K562 (cell line): Measurements from ENCODE around the gene GLIPR1. TPM values are rescaled to one million over a fixed set of nuclear protein-coding genes. Genes with fewer than 3 reads are reported as not detected.
A peak's percentile ranks its signal among the peaks of the same experiment; 100 is the strongest.

Experiments
- AFF1 ChIP-seq, 2 experiments: fragments of 450-650 bp; IDR thresholded peaks; 2 replicates each; pipeline ENCODE4 v1.6.1; 2018; ENCODE audit warnings: mild to moderate bottlenecking in 2 of 2, low read depth in 1 of 2; ENCODE audit not compliant: partially characterized antibody in 2 of 2
- BHLHE40 ChIP-seq: IDR thresholded peaks from 2 replicates; pipeline ENCODE4 v1.6.1; 2011; ENCODE audit warnings: low read length, improper control_type of control experiment
- IRF2 ChIP-seq: sonication (generic); formaldehyde crosslinking; IDR thresholded peaks from 2 replicates; pipeline ENCODE4 v1.8.1; 2022; ENCODE audit warnings: mild to moderate bottlenecking, missing genetic modification reagents
- KAT7 ChIP-seq: sonication (generic); formaldehyde crosslinking; IDR thresholded peaks from 2 replicates; pipeline ENCODE4 v1.8.0; 2022; ENCODE audit warnings: missing genetic modification reagents, mild to moderate bottlenecking, borderline replicate concordance
- MXI1 ChIP-seq: IDR thresholded peaks from 2 replicates; pipeline ENCODE4 v1.6.1; 2011; ENCODE audit warnings: low read depth, mild to moderate bottlenecking, improper control_type of control experiment, low read length
- NEUROD1 ChIP-seq: fragments of 150-350 bp; IDR thresholded peaks from 2 replicates; pipeline ENCODE4 v1.6.1; 2014; ENCODE audit warnings: borderline replicate concordance, low read length, low read depth; ENCODE audit not compliant: partially characterized antibody
- NFIC ChIP-seq: fragments of 450-650 bp; IDR thresholded peaks from 2 replicates; pipeline ENCODE4 v1.6.1; 2017; ENCODE audit warnings: mild to moderate bottlenecking, inconsistent platforms
- POLR2H ChIP-seq: IDR thresholded peaks from 2 replicates; pipeline ENCODE4 v1.6.1; 2016; ENCODE audit warnings: missing genetic modification characterization, low read depth, mild to moderate bottlenecking, control low read depth, missing compliant biosample characterization, moderate library complexity
- RFX7 ChIP-seq: fragments of 250-450 bp; sonication (Bioruptor Pico); IDR thresholded peaks from 2 replicates; pipeline ENCODE4 v1.5.1; 2021; ENCODE audit warnings: mild to moderate bottlenecking
- RREB1 ChIP-seq: fragments of 250-450 bp; sonication (Bioruptor Pico); IDR thresholded peaks from 2 replicates; pipeline ENCODE4 v1.4.0; 2020
- SAP30 ChIP-seq: fragments of 200-600 bp; sonication (generic); IDR thresholded peaks from 2 replicates; pipeline ENCODE4 v1.6.1; 2012; ENCODE audit warnings: borderline replicate concordance, low read depth, mild to moderate bottlenecking, moderate library complexity, low read length, control low read depth, inconsistent platforms; ENCODE audit not compliant: insufficient read depth, poor library complexity, severe bottlenecking
- TRIM28 ChIP-seq: fragments of 450-650 bp; IDR thresholded peaks from 2 replicates; pipeline ENCODE4 v1.6.1; 2017
- ZNF143 ChIP-seq: sonication (generic); formaldehyde crosslinking; IDR thresholded peaks from 2 replicates; pipeline ENCODE4 v1.9.0; 2022; ENCODE audit warnings: mild to moderate bottlenecking, missing genetic modification reagents
- polyA plus RNA-seq, 8 experiments: library from polyadenylated mRNA; depleted of rRNA in 4 of 8; stranded (reverse) in 5 of 8; unstranded in 3 of 8; fragments of >200 nt; fragmentation: Nextera tagmentation in 2 of 8; fragmentation: Illumina TruSeq in 1 of 8; extraction: Ambion mirVana in 2 of 8; extraction: Trizol in 1 of 8; gene quantifications; 2 replicates each; pipeline versions ENCODE4 v1.2.1 to v1.2.3, GENCODE V29; 2011 to 2014; ENCODE audit warnings: inconsistent platforms in 1 of 8, missing spikeins in 1 of 8
- total RNA-seq, 7 experiments: library from RNA; depleted of rRNA in 6 of 7; stranded (reverse); fragments of >200 nt in 6 of 7; fragmentation: Illumina TruSeq in 2 of 7; extraction: Trizol in 2 of 7; gene quantifications; 2 replicates each; pipeline versions ENCODE4 v1.2.1 to v1.2.3, GENCODE V29; 2011 to 2021; ENCODE audit warnings: low replicate concordance in 1 of 7

Gene GLIPR1
- total and polyA plus RNA-seq, 9 of the 15 experiments (the other 6 are each of a cell fraction or from before 2014, with no cell fraction given), result 0.26 to 2.1 (median 1.2) TPM

- peak; percentile 61; the same call in 1 of the 2 replicates for TF ChIP-seq KAT7
- peak in 1 of 2 experiments; percentile 95 for TF ChIP-seq AFF1 (IDR thresholded peaks at IDR 0.05; ENCODE audit: low read depth in 1 of 2, partially characterized antibody in 2 of 2)
- no peak for TF ChIP-seq IRF2 (CRISPR knock-in tag)
- TF ChIP-seq NEUROD1, result peak; percentile 79
- peak; percentile 35; the same call in 1 of the 2 replicates for TF ChIP-seq BHLHE40
- peak; percentile 84 for TF ChIP-seq ZNF143
- TF ChIP-seq RREB1 (CRISPR knock-in tag), result no peak
- TF ChIP-seq POLR2H (tag), result peak; percentile 84
- TF ChIP-seq TRIM28, result 0 out of 2 replicates have a peak, but pooled peaks have one; percentile 16
- no peak for TF ChIP-seq MXI1
- peak; percentile 43 for TF ChIP-seq NFIC
- no peak for TF ChIP-seq RFX7 (CRISPR knock-in tag)
- TF ChIP-seq SAP30, result peak; percentile 33
Measured at GRCh38 chr12:75511116-75512048, 30.8 kb downstream of the GLIPR1 start, which contains the start of gene KRR1 (continued).
